ENCODE results near the gene ABCC2. TPM values are rescaled to one million over a fixed set of nuclear protein-coding genes. Genes with fewer than 3 reads are reported as not detected.
A peak's percentile ranks its signal among the peaks of the same experiment; 100 is the strongest.
"Not testable (repeated sequence)": the region's sequence is repeated elsewhere in the genome, so short reads cannot be mapped to it uniquely, and the experiment has no call there.

The ABCC2 gene
- total and polyA plus RNA-seq, 2 experiments from 2014 or later: 0.19 to 0.86 TPM

DNA sequence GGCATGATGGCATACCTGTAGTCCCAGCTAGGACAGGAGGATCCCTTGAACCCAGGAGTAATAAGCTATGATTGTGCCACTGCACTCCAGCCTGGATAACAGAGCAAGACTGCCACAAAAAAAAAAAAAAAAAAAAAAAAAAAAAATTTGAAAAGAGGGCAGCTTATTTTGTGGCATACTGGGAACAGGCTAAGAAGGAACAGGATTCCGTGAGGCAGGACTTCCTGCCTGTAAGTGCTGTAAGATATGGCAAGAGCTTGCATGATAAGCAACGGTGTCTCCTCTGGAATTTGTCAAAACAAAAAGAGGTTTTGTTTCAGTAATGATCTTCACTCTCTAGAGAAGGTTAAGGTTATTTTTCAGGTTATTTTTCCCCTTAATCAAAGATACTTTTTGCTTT lies 101.1 kb downstream of the ABCC2 start:
- no peak for DNase-seq
- no peak overlapping the region for H3K4me2 ChIP-seq (ENCODE audit: unreplicated experiment)
- H3F3A ChIP-seq (ENCODE audit: insufficient read depth): peaks cover 20% of the 10 kb centered on the region; the same call in 1 of the 2 replicates
- peaks cover 4% of the 10 kb centered on the region; the same call in 1 of the 2 replicates for H3K4me1 ChIP-seq (ENCODE audit: insufficient read depth)
- TF ChIP-seq EZH2phosphoT487 (IDR thresholded peaks at IDR 0.05; ENCODE audit: insufficient read depth, low read depth) (no peak), EZH2 (IDR thresholded peaks at IDR 0.05; ENCODE audit: insufficient read depth, poor library complexity, severe bottlenecking) (no peak)
- no peaks in the 10 kb centered on the region for H3K27me3 ChIP-seq (replicated peaks; ENCODE audit: insufficient read depth)
- H3K4me3 ChIP-seq: no peak overlapping the region
- H2AFZ ChIP-seq: no peak overlapping the region
- H3K9me3 ChIP-seq (ENCODE audit: low read depth): no peaks in the 10 kb centered on the region
- H3K9me2 ChIP-seq (ENCODE audit: insufficient read depth): no peaks in the 10 kb centered on the region
- no peak overlapping the region for H3K9ac ChIP-seq
- no peak overlapping the region for H3K27ac ChIP-seq
- in situ Hi-C loops (cut with MboI): no loop called here
- H4K20me1 ChIP-seq (ENCODE audit: insufficient read depth): no peaks in the 10 kb centered on the region
- peaks cover 70% of the 10 kb centered on the region for H3K36me3 ChIP-seq (ENCODE audit: low read depth)
- 0 out of 2 replicates have a peak, but pooled peaks cover 4% of the 10 kb centered on the region for H3K79me2 ChIP-seq (ENCODE audit: insufficient read depth)
- WGBS, 2 experiments (ENCODE audit: low coverage in 1 of 2, low lambda C conversion rate in 2 of 2, missing lambda C conversion rate in 2 of 2): 63% methylated on average over 2 of the region's 2 CpGs

DNA sequence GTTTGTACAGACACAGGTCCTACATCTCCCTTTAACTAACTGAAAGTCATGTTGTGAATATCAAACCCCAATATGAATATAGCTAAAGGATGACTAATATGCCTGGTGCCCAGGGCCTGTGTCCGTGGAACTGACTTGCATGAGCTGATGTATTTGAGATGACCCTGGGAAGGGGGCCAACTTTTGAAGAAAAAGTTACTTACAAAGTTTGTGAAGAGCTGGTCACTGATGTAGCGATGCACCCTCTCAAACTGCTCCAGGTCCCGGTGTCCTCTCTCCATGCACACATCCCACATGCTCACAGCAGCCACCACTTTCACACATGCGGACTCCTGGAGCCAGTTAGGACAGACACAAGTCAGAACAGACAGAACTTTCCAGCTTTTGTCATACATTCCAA lies 106.2 kb downstream of the ABCC2 start:
- H3K9me3 ChIP-seq (ENCODE audit: low read depth): no peaks in the 10 kb centered on the region
- no peak overlapping the region for H3K4me3 ChIP-seq
- TF ChIP-seq EZH2 (IDR thresholded peaks at IDR 0.05; ENCODE audit: insufficient read depth, poor library complexity, severe bottlenecking): no peak
- no peak for TF ChIP-seq EZH2phosphoT487 (IDR thresholded peaks at IDR 0.05; ENCODE audit: insufficient read depth, low read depth)
- no peak overlapping the region for H3K4me2 ChIP-seq (ENCODE audit: unreplicated experiment)
- H3K4me1 ChIP-seq (ENCODE audit: insufficient read depth): peaks cover 16% of the 10 kb centered on the region
- H2AFZ ChIP-seq: no peak overlapping the region
- H4K20me1 ChIP-seq (ENCODE audit: insufficient read depth): no peaks in the 10 kb centered on the region
- peaks cover 27% of the 10 kb centered on the region; the same call in 1 of the 2 replicates for H3K79me2 ChIP-seq (ENCODE audit: insufficient read depth)
- no peaks in the 10 kb centered on the region for H3K9me2 ChIP-seq (ENCODE audit: insufficient read depth)
- WGBS, 2 experiments (ENCODE audit: low coverage in 1 of 2, low lambda C conversion rate in 2 of 2, missing lambda C conversion rate in 2 of 2): 35 to 44% methylated on average over 4 of the region's 4 CpGs
- peaks cover 12% of the 10 kb centered on the region; the same call in 1 of the 2 replicates for H3F3A ChIP-seq (ENCODE audit: insufficient read depth)
- H3K9ac ChIP-seq: no peak overlapping the region
- peak overlapping the region; percentile 35 for H3K27ac ChIP-seq
- peaks cover 48% of the 10 kb centered on the region for H3K36me3 ChIP-seq (ENCODE audit: low read depth)
- peak; percentile 75 for DNase-seq
- in situ Hi-C loops (cut with MboI): no loop called here
- H3K27me3 ChIP-seq (replicated peaks; ENCODE audit: insufficient read depth): no peaks in the 10 kb centered on the region

DNA sequence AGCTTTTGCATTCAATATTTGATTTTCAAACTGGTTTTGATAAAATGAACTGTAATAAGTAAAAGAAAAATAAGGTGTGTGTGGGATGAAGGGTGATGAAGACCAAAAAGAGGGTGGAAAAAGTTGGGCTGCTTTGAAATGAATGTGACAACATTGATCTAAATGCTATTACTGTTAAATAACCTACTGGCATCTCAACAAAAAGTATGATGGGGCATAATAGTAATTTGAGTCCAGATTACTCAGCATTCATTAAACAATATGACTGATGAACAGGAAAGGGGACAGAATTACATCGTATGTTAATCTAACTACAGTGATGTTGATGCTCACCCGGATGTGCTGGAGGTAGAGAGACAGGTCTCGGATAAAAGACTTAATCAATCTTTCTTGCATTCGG lies 112.2 kb downstream of the ABCC2 start:
- peaks cover 59% of the 10 kb centered on the region for H3K36me3 ChIP-seq (ENCODE audit: low read depth)
- 0 out of 2 replicates have a peak, but pooled peaks cover under 1% of the 10 kb centered on the region for H3K4me1 ChIP-seq (ENCODE audit: insufficient read depth)
- H3K9me2 ChIP-seq (ENCODE audit: insufficient read depth): no peaks in the 10 kb centered on the region
- no peaks in the 10 kb centered on the region for H4K20me1 ChIP-seq (ENCODE audit: insufficient read depth)
- no peak overlapping the region for H3K27ac ChIP-seq
- DNase-seq: peak; percentile 14
- peaks cover 16% of the 10 kb centered on the region for H3F3A ChIP-seq (ENCODE audit: insufficient read depth)
- H3K4me2 ChIP-seq (ENCODE audit: unreplicated experiment): no peak overlapping the region
- TF ChIP-seq EZH2 (IDR thresholded peaks at IDR 0.05; ENCODE audit: insufficient read depth, poor library complexity, severe bottlenecking) (no peak), EZH2phosphoT487 (IDR thresholded peaks at IDR 0.05; ENCODE audit: insufficient read depth, low read depth) (no peak)
- no peaks in the 10 kb centered on the region for H3K27me3 ChIP-seq (replicated peaks; ENCODE audit: insufficient read depth)
- in situ Hi-C loops (cut with MboI): no loop called here
- no peak overlapping the region for H3K4me3 ChIP-seq
- 95 to 98% methylated on average over 4 of the region's 4 CpGs for WGBS, 2 experiments (ENCODE audit: low coverage in 1 of 2, low lambda C conversion rate in 2 of 2, missing lambda C conversion rate in 2 of 2)
- H3K79me2 ChIP-seq (ENCODE audit: insufficient read depth): peaks cover 39% of the 10 kb centered on the region
- H3K9ac ChIP-seq: no peak overlapping the region
- no peak overlapping the region for H2AFZ ChIP-seq
- no peaks in the 10 kb centered on the region for H3K9me3 ChIP-seq (ENCODE audit: low read depth)

DNA sequence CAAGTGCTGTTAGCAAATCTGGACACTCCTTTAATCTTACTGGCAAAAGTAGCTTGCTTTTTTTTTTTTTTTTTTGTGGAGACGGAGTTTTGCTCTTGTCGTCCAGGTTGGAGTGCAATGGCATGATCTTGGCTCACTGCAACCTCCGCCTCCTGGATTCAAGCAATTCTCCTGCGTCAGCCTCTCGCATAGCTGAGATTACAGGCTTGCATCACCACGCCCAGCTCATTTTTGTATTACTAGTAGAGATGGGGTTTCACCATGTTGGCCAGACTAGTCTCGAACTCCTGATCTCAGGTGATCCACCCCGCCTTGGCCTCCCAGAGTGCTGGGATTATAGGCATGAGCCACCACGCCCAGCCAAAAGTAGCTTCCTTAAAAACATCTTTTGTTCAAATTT lies 112.6 kb downstream of the ABCC2 start:
- H3K9me3 ChIP-seq (ENCODE audit: low read depth); H4K20me1 ChIP-seq (ENCODE audit: insufficient read depth); H2AFZ ChIP-seq; in situ Hi-C loops (cut with MboI); H3K27me3 ChIP-seq (replicated peaks; ENCODE audit: insufficient read depth); H3K4me3 ChIP-seq; H3K9me2 ChIP-seq (ENCODE audit: insufficient read depth); H3K27ac ChIP-seq; H3K4me1 ChIP-seq (ENCODE audit: insufficient read depth); DNase-seq; H3K4me2 ChIP-seq (ENCODE audit: unreplicated experiment); H3K9ac ChIP-seq: not testable (repeated sequence)
- Histone ChIP-seq H3F3A (ENCODE audit: insufficient read depth) (peaks cover 16% of the 10 kb centered on the region), H3K36me3 (ENCODE audit: low read depth) (peaks cover 55% of the 10 kb centered on the region), H3K79me2 (ENCODE audit: insufficient read depth) (peaks cover 36% of the 10 kb centered on the region)
- 94 to 96% methylated on average over 9 of the region's 9 CpGs for WGBS, 2 experiments (ENCODE audit: low coverage in 1 of 2, low lambda C conversion rate in 2 of 2, missing lambda C conversion rate in 2 of 2)

DNA sequence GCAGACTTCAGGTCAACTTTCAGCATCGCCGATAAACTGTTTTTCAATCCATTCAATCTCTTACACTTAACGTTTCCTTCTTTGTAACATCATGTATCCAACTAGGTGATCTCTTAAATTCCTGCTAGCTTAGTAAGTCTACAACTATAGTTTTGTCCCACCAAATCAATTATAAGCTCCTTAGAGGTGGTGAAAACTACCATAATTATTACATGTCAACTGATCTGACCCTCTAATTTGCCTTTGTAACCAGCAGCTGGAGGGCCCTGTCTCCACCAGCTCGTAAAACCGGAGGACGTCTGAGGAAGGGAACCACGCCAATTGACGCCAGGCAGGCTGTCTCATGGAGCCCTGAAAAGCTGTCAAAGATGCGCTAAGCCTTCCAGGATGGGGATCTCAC lies 113.4 kb downstream of the ABCC2 start:
- no peak overlapping the region for H3K27ac ChIP-seq
- H3K9ac ChIP-seq: no peak overlapping the region
- no peak overlapping the region for H3K4me3 ChIP-seq
- DNase-seq: no peak
- H3K27me3 ChIP-seq (replicated peaks; ENCODE audit: insufficient read depth): no peaks in the 10 kb centered on the region
- no peaks in the 10 kb centered on the region for H3K4me1 ChIP-seq (ENCODE audit: insufficient read depth)
- in situ Hi-C loops (cut with MboI): no loop called here
- no peak overlapping the region for H2AFZ ChIP-seq
- peaks cover 33% of the 10 kb centered on the region for H3K79me2 ChIP-seq (ENCODE audit: insufficient read depth)
- TF ChIP-seq EZH2phosphoT487 (IDR thresholded peaks at IDR 0.05; ENCODE audit: insufficient read depth, low read depth): no peak
- no peak for TF ChIP-seq EZH2 (IDR thresholded peaks at IDR 0.05; ENCODE audit: insufficient read depth, poor library complexity, severe bottlenecking)
- no peak overlapping the region for H3K4me2 ChIP-seq (ENCODE audit: unreplicated experiment)
- peaks cover 51% of the 10 kb centered on the region for H3K36me3 ChIP-seq (ENCODE audit: low read depth)
- WGBS, 2 experiments (ENCODE audit: low coverage in 1 of 2, low lambda C conversion rate in 2 of 2, missing lambda C conversion rate in 2 of 2): 81 to 89% methylated on average over 9 of the region's 9 CpGs
- H4K20me1 ChIP-seq (ENCODE audit: insufficient read depth): no peaks in the 10 kb centered on the region
- H3K9me2 ChIP-seq (ENCODE audit: insufficient read depth): no peaks in the 10 kb centered on the region
- peaks cover 16% of the 10 kb centered on the region; the same call in 1 of the 2 replicates for H3F3A ChIP-seq (ENCODE audit: insufficient read depth)
- H3K9me3 ChIP-seq (ENCODE audit: low read depth): no peaks in the 10 kb centered on the region

Other genes with a start within 250 kb of the ABCC2 start
- gene NKX2-3, start 249.7 kb upstream of the ABCC2 start, total RNA-seq (2014; rRNA removed; shearing (Covaris generic)): not detected in 2 replicates
- gene NKX2-3, start 249.7 kb upstream of the ABCC2 start, polyA plus RNA-seq (2016; fragmentation: Nextera tagmentation; extraction: Ambion mirVana): not detected in 2 replicates
- gene SLC25A28, start 162.2 kb upstream of the ABCC2 start, total RNA-seq (2014; rRNA removed; shearing (Covaris generic)): 22.8 and 37.6 TPM in 2 replicates
- gene SLC25A28, start 162.2 kb upstream of the ABCC2 start, polyA plus RNA-seq (2016; fragmentation: Nextera tagmentation; extraction: Ambion mirVana): 12.6 and 13.1 TPM in 2 replicates
- gene ENTPD7, start 123.1 kb upstream of the ABCC2 start, total RNA-seq (2014; rRNA removed; shearing (Covaris generic)): 21.6 and 26.8 TPM in 2 replicates
- 7.5 and 8.3 TPM in 2 replicates for gene ENTPD7, start 123.1 kb upstream of the ABCC2 start, polyA plus RNA-seq (2016; fragmentation: Nextera tagmentation; extraction: Ambion mirVana)
- gene COX15, start 50.5 kb upstream of the ABCC2 start, total RNA-seq (2014; rRNA removed; shearing (Covaris generic)): 20.3 and 21.4 TPM in 2 replicates
- gene COX15, start 50.5 kb upstream of the ABCC2 start, polyA plus RNA-seq (2016; fragmentation: Nextera tagmentation; extraction: Ambion mirVana): 17.1 and 18.3 TPM in 2 replicates
- gene CUTC, start 50.4 kb upstream of the ABCC2 start, total RNA-seq (2014; rRNA removed; shearing (Covaris generic)): 20.2 and 20.9 TPM in 2 replicates
- 25.7 and 28.5 TPM in 2 replicates for gene CUTC, start 50.4 kb upstream of the ABCC2 start, polyA plus RNA-seq (2016; fragmentation: Nextera tagmentation; extraction: Ambion mirVana)
- gene DNMBP, start 227.3 kb downstream of the ABCC2 start, total RNA-seq (2014; rRNA removed; shearing (Covaris generic)): 18.5 and 22.4 TPM in 2 replicates
- gene DNMBP, start 227.3 kb downstream of the ABCC2 start, polyA plus RNA-seq (2016; fragmentation: Nextera tagmentation; extraction: Ambion mirVana): 12.4 and 12.6 TPM in 2 replicates